Heart left ventricle (tissue), 16 donors: Measurements from ENCODE around the gene GALNT2. TPM values are rescaled to one million over a fixed set of nuclear protein-coding genes. Genes with fewer than 3 reads are reported as not detected.

Experiments used
- ATAC-seq, 4 donors: fragments of 200-7000 bp; cut with Tn5 transposase; one replicate each; pipeline ENCODE4 v1.9.1; 2020 to 2022; ENCODE audit warnings: moderate library complexity in 4 of 4, mild to moderate bottlenecking in 3 of 4, moderate number of reproducible peaks in 1 of 4
- DNase-seq, 5 donors: peaks; one replicate each; pipeline ENCODE4 v3.0.0-alpha.2; 2020
- H3K27ac ChIP-seq, 12 donors: fragments of 200-600 bp; sonication (generic) in 4 of 12; one replicate each; pipeline versions ENCODE4 v1.5.0 to v1.8.0; 2016 to 2022; ENCODE audit warnings: mild to moderate bottlenecking in 2 of 12
- H3K27me3 ChIP-seq, 9 donors: fragments of 200-600 bp; sonication (generic) in 2 of 9; one replicate each; pipeline versions ENCODE4 v1.5.1 to v1.8.0; 2016 to 2022; ENCODE audit warnings: mild to moderate bottlenecking in 3 of 9
- H3K36me3 ChIP-seq, 9 donors: fragments of 200-600 bp; sonication (generic) in 2 of 9; one replicate each; pipeline versions ENCODE4 v1.5.0 to v1.8.0; 2018 to 2022; ENCODE audit warnings: mild to moderate bottlenecking in 2 of 9
- H3K4me1 ChIP-seq, 12 donors: fragments of 200-600 bp; sonication (generic) in 4 of 12; one replicate each; pipeline versions ENCODE4 v1.5.0 to v1.8.0; 2016 to 2022; ENCODE audit warnings: mild to moderate bottlenecking in 3 of 12
- H3K4me3 ChIP-seq, 12 donors: fragments of 200-600 bp; sonication (generic) in 4 of 12; one replicate each; pipeline versions ENCODE4 v1.5.0 to v1.8.0; 2017 to 2022; ENCODE audit warnings: mild to moderate bottlenecking in 9 of 12, moderate library complexity in 4 of 12
- H3K9me3 ChIP-seq, 12 donors: fragments of 200-600 bp; sonication (generic) in 4 of 12; one replicate each; pipeline versions ENCODE4 v1.5.0 to v1.8.0; 2016 to 2022; ENCODE audit warnings: mild to moderate bottlenecking in 1 of 12
- CTCF ChIP-seq, 12 donors: fragments of 200-600 bp; sonication (generic) in 4 of 12; IDR thresholded peaks; one replicate each; pipeline versions ENCODE4 v1.5.0 to v1.8.0; 2018 to 2022; ENCODE audit warnings: antibody characterized with exemption in 12 of 12, mild to moderate bottlenecking in 5 of 12
- POLR2A ChIP-seq, 2 donors: fragments of 450-650 bp; IDR thresholded peaks; one replicate each; pipeline ENCODE4 v1.6.1; 2017; ENCODE audit warnings: antibody characterized with exemption in 2 of 2, mild to moderate bottlenecking in 2 of 2, moderate library complexity in 2 of 2
- WGBS, 4 donors: extraction: QIAGEN DNeasy Blood & Tissue Kit in 2 of 4; methylation state at CpG; one replicate each; pipeline versions ENCODE4 v1.1.5 to v1.1.7; 2013 to 2018; 5-methylcytosine and 5-hydroxymethylcytosine counted together
- intact Hi-C, 10 donors: fragments of 100-400 bp; cut with DNase I; formaldehyde crosslinking; loops; one replicate each; pipeline versions ENCODE4 v1.11.1 to v1.14.2; 2022
- polyA plus RNA-seq, 2 donors: library from polyadenylated mRNA; stranded (reverse); fragments of 200-250 nt; gene quantifications; one replicate each; pipeline ENCODE4 v1.2.3, GENCODE V29; 2013
- total RNA-seq, 9 donors: library from RNA; depleted of rRNA in 2 of 9; stranded (reverse); fragments of >200 nt in 2 of 9; fragmentation: NEBNext Ultra II Directional in 3 of 9; extraction: Animal tissue kit (Norgen Biotek cat#: 25700) in 3 of 9; gene quantifications; one replicate each; pipeline versions ENCODE4 v1.1.0 to v1.2.4, GENCODE V29; 2016 to 2023
- donor health status: ischemic (EF 13 %, LVEDD 7.1; RV severe dilation, severe dysfunction).
- donor health status: healthy with polysubstance abuse.
- donor health status: DM: no; HTN: yes; CAD: no.
- donor health status: DM: no; HTN: no; CAD: no.
- donor health status: ischemic (EF 25% LVEDD 6.9; RV normal size, moderate dysfunction).
- donor health status: ischemic (EF 25% LVEDD 5.7; RV mildly dilated, moderate dysfunction).
- donor health status: healthy.
- donor health status: DM: yes; HTN: yes; CAD: no.
- donor health status: ischemic (EF 35%, LVEDD 5.7; RV mildly dilated, moderate dysfunction).
- donor health status: nonischemic (EF 11% LVEDD 7.7; RV severe dilation, severe dysfunction).
- donor health status: DM: yes; HTN: yes; CAD: no.
- donor health status: PGD.
- donor health status: ischemic (EF 29% LVEDD 5.4; RV normal size, mild dysfunction).
- donor health status: nonischemic (EF 23%, LVEDD 6.1; RV moderate dilation, normal function).

GALNT2 gene
- total and polyA plus RNA-seq, 11 donors, result 10.1 to 44.9 (median 31.6) TPM

DNA sequence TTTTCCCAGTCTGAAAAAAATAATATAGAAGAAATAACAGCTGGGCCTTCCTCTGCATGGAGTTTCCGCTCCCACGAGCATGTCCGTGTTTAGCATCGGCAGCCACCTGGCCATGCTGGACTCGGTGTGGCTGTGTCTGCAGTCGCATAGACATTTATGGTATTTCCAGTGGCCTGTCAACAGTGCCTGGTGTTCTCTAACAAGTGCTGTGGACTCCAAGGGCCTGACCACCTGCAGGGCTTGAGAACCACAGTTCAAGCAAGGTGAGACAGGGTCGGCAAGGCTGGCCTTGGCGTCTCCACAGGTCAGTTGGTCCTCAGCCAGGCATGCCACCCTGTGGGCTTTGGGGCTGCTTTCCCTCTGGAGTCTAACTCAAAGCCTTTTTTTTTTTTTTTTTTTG, 234.3 kb downstream of the GALNT2 start:
- Histone ChIP-seq H3K9me3 (no peaks in the 10 kb centered on the region), H3K36me3 (no peaks in the 10 kb centered on the region), H3K4me1 (peaks cover 0 to 11% (median 3%) of the 10 kb centered on the region in 12 donors), H3K27ac (no peak overlapping the region), H3K4me3 (no peak overlapping the region), H3K27me3 (no peaks in the 10 kb centered on the region)
- DNase-seq (no peak), ATAC-seq (peak in 2 of 4 donors; percentile 32 to 37)
- TF ChIP-seq POLR2A (IDR thresholded peaks at IDR 0.05), result no peak
- no peak for TF ChIP-seq CTCF (IDR thresholded peaks at IDR 0.05)
- WGBS, 4 donors, result 46 to 64% (median 51%) methylated on average over 8 of the region's 8 CpGs
- intact Hi-C loops, result loop anchor here in 2 of 10 donors (5.0 to 10.0 kb wide), 4 partner anchors 84 to 1047 kb away; partner anchors contain the start of gene ABCB10 (in 1 of the 2)

GRCh38 chr1:230301822-230302221, 234.8 kb downstream of the GALNT2 start:
- peak in 1 of 4 donors; percentile 17 for ATAC-seq
- no peaks in the 10 kb centered on the region for H3K36me3 ChIP-seq
- peaks cover 0 to 11% (median 3%) of the 10 kb centered on the region in 12 donors for H3K4me1 ChIP-seq
- H3K9me3 ChIP-seq, result no peaks in the 10 kb centered on the region
- no peak overlapping the region for H3K4me3 ChIP-seq
- DNase-seq, result no peak
- no peaks in the 10 kb centered on the region for H3K27me3 ChIP-seq
- no peak overlapping the region for H3K27ac ChIP-seq
- no peak for TF ChIP-seq CTCF (IDR thresholded peaks at IDR 0.05)
- no peak for TF ChIP-seq POLR2A (IDR thresholded peaks at IDR 0.05)
- intact Hi-C loops, result loop anchor here in 2 of 10 donors (5.0 to 10.0 kb wide), 4 partner anchors 85 to 1047 kb away; partner anchors contain the start of gene ABCB10 (in 1 of the 2)
- 93 to 97% (median 96%) methylated on average over 5 to 6 of the region's 6 CpGs for WGBS, 4 donors

- Histone ChIP-seq H3K4me1 (peaks cover 0 to 19% (median 5%) of the 10 kb centered on the region in 12 donors), H3K9me3 (no peaks in the 10 kb centered on the region), H3K36me3 (no peaks in the 10 kb centered on the region), H3K4me3 (no peak overlapping the region), H3K27me3 (no peaks in the 10 kb centered on the region), H3K27ac (no peak overlapping the region)
- intact Hi-C loops, result loop anchor here in 2 of 10 donors (5.0 to 10.0 kb wide), 4 partner anchors 86 to 1048 kb away; partner anchors contain the start of gene ABCB10 (in 1 of the 2)
- ATAC-seq (no peak), DNase-seq (no peak)
- 86 to 94% (median 89%) methylated on average over 6 of the region's 6 CpGs for WGBS, 4 donors
- TF ChIP-seq CTCF (IDR thresholded peaks at IDR 0.05) (no peak), POLR2A (IDR thresholded peaks at IDR 0.05) (no peak)
Measured at GRCh38 chr1:230303069-230303468, 236.0 kb downstream of the GALNT2 start.

GRCh38 chr1:230303822-230304221, 236.8 kb downstream of the GALNT2 start:
- intact Hi-C loops, result loop anchor here in 2 of 10 donors (5.0 to 10.0 kb wide), 4 partner anchors 87 to 1049 kb away; partner anchors contain the start of gene ABCB10 (in 1 of the 2)
- Histone ChIP-seq H3K36me3 (no peaks in the 10 kb centered on the region), H3K27me3 (no peaks in the 10 kb centered on the region), H3K4me3 (no peak overlapping the region), H3K27ac (no peak overlapping the region), H3K4me1 (peaks cover 0 to 24% (median 5%) of the 10 kb centered on the region in 12 donors), H3K9me3 (no peaks in the 10 kb centered on the region)
- ATAC-seq, result peak in 1 of 4 donors; percentile 59
- TF ChIP-seq CTCF (IDR thresholded peaks at IDR 0.05), result no peak
- 20 to 28% (median 25%) methylated on average over 6 of the region's 6 CpGs for WGBS, 4 donors
- DNase-seq, result no peak
